ENCODE results near the gene BMERB1.

DNA sequence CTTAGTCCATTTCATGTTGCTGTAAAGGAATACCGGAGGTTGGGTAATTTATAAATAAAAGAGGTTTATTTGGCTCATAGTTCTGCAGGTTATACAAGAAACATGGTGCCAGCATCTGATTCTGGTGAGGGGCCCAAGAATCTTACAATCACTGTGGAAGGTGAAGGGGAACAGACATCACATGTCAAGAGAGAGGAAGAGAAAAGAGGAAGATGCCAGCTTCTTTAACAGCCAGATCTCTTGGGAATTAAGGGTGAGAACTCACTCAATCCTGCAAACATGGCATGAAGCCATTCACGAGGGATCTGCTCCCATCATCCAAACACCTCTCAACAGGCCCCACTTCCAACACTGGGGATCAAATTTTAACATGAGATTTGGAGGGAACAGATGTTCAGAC lies 49.5 kb downstream of the BMERB1 start:
- TF ChIP-seq GATA2 (IDR thresholded peaks at IDR 0.05; ENCODE audit: low read depth, low read length): no peak
- TF ChIP-seq GATA3 (IDR thresholded peaks at IDR 0.05; ENCODE audit: low read depth, low read length): no peak

All from SH-SY5Y (cell line).